ENCODE results near the gene FUBP3.

FUBP3 gene

GRCh38 chr9:130633336-130634190 is 54.2 kb downstream of the FUBP3 start:
- DNase-seq (ENCODE audit: low read depth in 4 of 4, low spot score in 1 of 4): no peak

GRCh38 chr9:130634191-130634768 is 54.9 kb downstream of the FUBP3 start:
- DNase-seq (ENCODE audit: low read depth in 4 of 4, low spot score in 1 of 4): no peak

- no peak for DNase-seq (ENCODE audit: low read depth in 4 of 4, low spot score in 1 of 4)
These were observed 55.4 kb downstream of the FUBP3 start for GRCh38 chr9:130634801-130635200.

DNA sequence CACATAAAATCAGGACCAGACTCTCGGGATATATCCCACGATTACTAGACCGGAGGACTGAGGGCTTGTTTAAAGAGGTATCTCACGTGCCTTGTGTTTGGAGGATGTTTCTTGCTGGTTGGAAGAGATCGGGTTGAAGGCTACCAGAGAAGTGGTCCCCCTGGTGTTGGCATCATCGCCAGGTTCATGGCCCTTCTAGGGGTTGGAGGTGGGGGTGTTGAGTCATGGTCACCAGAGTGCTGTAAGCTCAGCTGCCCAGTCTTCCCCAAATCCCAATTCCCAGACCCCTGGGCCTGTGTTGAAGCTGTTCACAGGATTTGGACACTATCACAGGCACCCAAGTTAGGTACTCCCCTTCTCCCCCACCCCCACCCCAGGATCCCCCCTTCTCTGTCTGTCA is 55.9 kb downstream of the FUBP3 start:
- DNase-seq (ENCODE audit: low read depth in 4 of 4, low spot score in 1 of 4): no peak

GRCh38 chr9:130635721-130636647 is 56.6 kb downstream of the FUBP3 start:
- no peak for DNase-seq (ENCODE audit: low read depth in 4 of 4, low spot score in 1 of 4)

- DNase-seq (ENCODE audit: low read depth in 4 of 4, low spot score in 1 of 4): no peak
These were observed 57.3 kb downstream of the FUBP3 start for GRCh38 chr9:130636648-130637020.

- no peak for DNase-seq (ENCODE audit: low read depth in 4 of 4, low spot score in 1 of 4)
These were observed 59.1 kb downstream of the FUBP3 start for GRCh38 chr9:130638284-130639123.

GRCh38 chr9:130639124-130639765 is 59.9 kb downstream of the FUBP3 start:
- no peak for DNase-seq (ENCODE audit: low read depth in 4 of 4, low spot score in 1 of 4)

- DNase-seq (ENCODE audit: low read depth in 4 of 4, low spot score in 1 of 4): no peak
These were observed 60.6 kb downstream of the FUBP3 start for GRCh38 chr9:130639866-130640555.

DNA sequence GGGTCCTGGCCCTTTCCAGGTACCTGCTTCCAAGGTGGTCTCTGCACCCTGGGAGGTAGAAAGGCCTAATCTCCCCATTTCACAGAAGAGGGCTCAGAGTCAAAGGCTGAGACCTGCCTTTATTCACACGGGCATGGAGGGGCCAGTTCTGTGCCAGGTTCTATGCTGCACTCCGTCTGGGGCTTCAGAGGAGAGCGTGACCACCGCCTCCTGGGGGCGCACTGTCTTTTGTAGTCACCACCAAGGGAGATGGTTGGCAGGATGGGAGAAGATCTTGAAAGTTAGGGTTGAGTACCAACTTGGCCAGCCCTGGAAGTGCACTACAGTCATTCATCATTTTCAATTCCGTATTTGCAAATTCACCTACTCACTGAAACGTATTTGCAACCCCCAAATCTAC is 61.3 kb downstream of the FUBP3 start:
- no peak for DNase-seq (ENCODE audit: low read depth in 4 of 4, low spot score in 1 of 4)

- no peak for DNase-seq (ENCODE audit: low read depth in 4 of 4, low spot score in 1 of 4)
These were observed 63.5 kb downstream of the FUBP3 start for GRCh38 chr9:130642926-130643325.

DNA sequence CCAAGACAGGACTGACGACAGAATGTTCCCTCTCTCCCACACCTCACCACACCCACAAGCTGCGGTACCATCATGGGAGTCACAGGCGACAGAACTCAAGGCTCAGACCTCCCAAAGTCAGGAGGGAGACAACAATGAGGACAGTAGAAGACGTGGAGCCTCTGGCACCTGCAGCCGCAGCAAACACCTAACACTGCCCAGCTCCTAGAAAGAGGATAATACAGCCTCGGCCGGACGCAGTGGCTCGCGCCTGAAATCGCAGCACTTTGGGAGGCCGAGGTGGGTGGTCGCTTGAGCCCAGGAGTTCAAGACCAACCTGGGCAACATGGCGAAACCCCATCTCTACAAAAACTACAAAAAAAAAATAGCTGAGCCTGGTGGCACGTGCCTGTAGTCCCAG is 71.8 kb downstream of the FUBP3 start:
- DNase-seq (ENCODE audit: low read depth in 4 of 4, low spot score in 1 of 4): no peak

DNA sequence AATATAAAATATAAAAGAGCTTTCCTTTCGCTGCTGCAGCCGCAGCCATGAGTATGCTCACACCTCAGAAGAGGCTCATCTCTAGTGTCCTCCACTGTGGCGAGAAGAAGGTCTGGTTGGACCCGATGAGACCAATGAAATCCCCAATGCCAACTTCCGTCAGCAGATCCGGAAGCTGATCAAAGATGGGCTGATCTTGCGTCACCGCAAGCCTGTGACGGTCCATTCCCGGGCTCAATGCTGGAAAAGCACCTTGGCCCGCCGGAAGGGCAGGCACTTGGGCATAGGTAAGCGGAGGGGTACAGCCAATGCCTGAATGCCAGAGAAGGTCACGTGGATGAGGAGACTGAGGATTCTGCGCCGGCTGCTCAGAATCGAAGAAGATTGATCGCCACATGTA is 72.4 kb downstream of the FUBP3 start:
- DNase-seq (ENCODE audit: low read depth in 4 of 4, low spot score in 1 of 4): no peak

DNA sequence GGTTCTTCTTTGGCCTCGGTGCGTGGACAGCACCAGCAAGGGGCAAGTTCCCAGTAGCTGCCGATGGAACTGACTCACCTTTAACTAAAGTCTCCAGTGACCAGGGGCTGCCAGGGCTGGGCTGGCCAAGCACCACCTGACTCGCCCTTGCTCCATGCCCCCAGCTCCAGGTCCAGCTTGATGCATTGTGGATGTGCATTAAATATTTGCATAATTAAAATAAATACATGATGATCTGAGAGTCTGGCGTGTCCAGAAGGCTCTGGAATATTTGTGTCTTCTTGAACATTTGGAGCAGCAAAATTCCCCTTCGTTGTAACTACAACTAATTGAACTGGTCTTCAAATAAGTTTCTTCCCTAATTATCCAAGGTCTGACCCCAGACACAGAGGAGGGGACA is 75.5 kb downstream of the FUBP3 start:
- no peak for DNase-seq (ENCODE audit: low read depth in 4 of 4, low spot score in 1 of 4)

- no peak for DNase-seq (ENCODE audit: low read depth in 4 of 4, low spot score in 1 of 4)
These were observed 79.7 kb downstream of the FUBP3 start for GRCh38 chr9:130658893-130659698.

GRCh38 chr9:130659699-130660248 is 80.4 kb downstream of the FUBP3 start:
- no peak for DNase-seq (ENCODE audit: low read depth in 4 of 4, low spot score in 1 of 4)

GRCh38 chr9:130660326-130660682 is 80.9 kb downstream of the FUBP3 start:
- no peak for DNase-seq (ENCODE audit: low read depth in 4 of 4, low spot score in 1 of 4)

GRCh38 chr9:130660683-130661450 is 81.5 kb downstream of the FUBP3 start:
- no peak for DNase-seq (ENCODE audit: low read depth in 4 of 4, low spot score in 1 of 4)

All from stimulated activated CD4-positive, alpha-beta T cell treated with anti-CD3 and anti-CD28 coated beads, Interleukin-1b, Interleukin-23, amount 100 ng/mL, for 24 hours (primary cell).